ENCODE data around the gene MLLT3. TPM values are rescaled to one million over a fixed set of nuclear protein-coding genes. Genes with fewer than 3 reads are reported as not detected.

MLLT3 gene
- total RNA-seq, 2 donors from 2014 or later = 13.1 to 22.0 TPM

DNA sequence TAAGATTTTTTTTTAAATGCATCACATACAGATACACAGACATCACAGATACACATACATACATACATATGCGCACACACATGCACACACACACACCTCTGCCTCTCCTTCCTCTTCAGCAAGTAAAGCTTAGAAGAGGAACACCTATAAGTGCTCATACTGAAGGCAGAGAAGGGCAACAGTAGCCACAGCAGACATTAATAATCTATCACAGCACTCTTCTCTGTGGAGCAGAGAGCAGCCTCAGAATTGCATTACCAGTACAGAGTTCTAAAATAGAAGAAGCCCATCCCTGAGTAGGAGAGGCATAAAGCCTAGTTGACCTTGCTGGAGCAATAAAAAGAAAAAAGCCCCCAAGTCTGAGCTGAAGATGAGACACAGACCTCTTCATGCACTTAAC is 110.6 kb downstream of the MLLT3 start:
- no peak overlapping the region for H3K27ac ChIP-seq
- intact Hi-C loops (cut with DNase I) = no loop called here
- TF ChIP-seq POLR2AphosphoS5 (IDR thresholded peaks at IDR 0.05) (no peak), POLR2A (IDR thresholded peaks at IDR 0.05) (no peak)
- TF ChIP-seq, protein P1, sequence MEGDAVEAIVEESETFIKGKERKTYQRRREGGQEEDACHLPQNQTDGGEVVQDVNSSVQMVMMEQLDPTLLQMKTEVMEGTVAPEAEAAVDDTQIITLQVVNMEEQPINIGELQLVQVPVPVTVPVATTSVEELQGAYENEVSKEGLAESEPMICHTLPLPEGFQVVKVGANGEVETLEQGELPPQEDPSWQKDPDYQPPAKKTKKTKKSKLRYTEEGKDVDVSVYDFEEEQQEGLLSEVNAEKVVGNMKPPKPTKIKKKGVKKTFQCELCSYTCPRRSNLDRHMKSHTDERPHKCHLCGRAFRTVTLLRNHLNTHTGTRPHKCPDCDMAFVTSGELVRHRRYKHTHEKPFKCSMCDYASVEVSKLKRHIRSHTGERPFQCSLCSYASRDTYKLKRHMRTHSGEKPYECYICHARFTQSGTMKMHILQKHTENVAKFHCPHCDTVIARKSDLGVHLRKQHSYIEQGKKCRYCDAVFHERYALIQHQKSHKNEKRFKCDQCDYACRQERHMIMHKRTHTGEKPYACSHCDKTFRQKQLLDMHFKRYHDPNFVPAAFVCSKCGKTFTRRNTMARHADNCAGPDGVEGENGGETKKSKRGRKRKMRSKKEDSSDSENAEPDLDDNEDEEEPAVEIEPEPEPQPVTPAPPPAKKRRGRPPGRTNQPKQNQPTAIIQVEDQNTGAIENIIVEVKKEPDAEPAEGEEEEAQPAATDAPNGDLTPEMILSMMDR (IDR thresholded peaks at IDR 0.05) = no peak
- no peaks in the 10 kb centered on the region for H3K4me1 ChIP-seq (replicated peaks)
- no peaks in the 10 kb centered on the region for H3K9me3 ChIP-seq
- H3K36me3 ChIP-seq = no peaks in the 10 kb centered on the region
- no peak for DNase-seq (ENCODE audit: low spot score)
- no peak overlapping the region for H3K4me3 ChIP-seq
- no peaks in the 10 kb centered on the region for H3K27me3 ChIP-seq (replicated peaks; ENCODE audit: insufficient read depth)
- WGBS = 95% methylated on average over 1 of the region's 1 CpG

DNA sequence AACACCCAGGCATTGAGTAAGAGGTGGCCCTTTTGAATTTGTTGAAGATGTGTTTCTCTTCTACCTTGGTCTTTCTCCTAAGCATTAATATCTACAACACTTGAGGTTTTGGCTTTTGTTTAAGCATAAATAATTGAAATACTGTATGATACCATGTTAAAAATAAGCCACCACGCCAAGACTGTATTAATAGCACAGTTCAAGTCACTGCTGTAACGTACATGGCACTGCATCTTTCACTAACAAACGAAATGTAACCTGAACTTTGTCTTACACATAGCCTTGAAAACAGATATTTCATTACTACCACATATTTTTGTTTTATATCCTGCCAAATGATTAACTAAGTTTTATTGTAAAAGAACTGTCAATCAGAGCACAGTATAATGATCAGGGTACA is 112.8 kb downstream of the MLLT3 start:
- intact Hi-C loops (cut with DNase I) = loop anchor here (5.0 kb wide), 1 partner anchor 113 kb away; the partner anchor contains the start of gene MLLT3
- Histone ChIP-seq H3K27me3 (replicated peaks; ENCODE audit: insufficient read depth) (no peaks in the 10 kb centered on the region), H3K27ac (no peak overlapping the region), H3K9me3 (no peaks in the 10 kb centered on the region), H3K4me1 (replicated peaks) (no peaks in the 10 kb centered on the region), H3K36me3 (no peaks in the 10 kb centered on the region), H3K4me3 (no peak overlapping the region)
- DNase-seq (ENCODE audit: low spot score) = no peak
- TF ChIP-seq, protein P1 (IDR thresholded peaks at IDR 0.05) = no peak
- no peak for TF ChIP-seq POLR2A (IDR thresholded peaks at IDR 0.05)
- no peak for TF ChIP-seq POLR2AphosphoS5 (IDR thresholded peaks at IDR 0.05)
- WGBS = 79% methylated on average over 3 of the region's 3 CpGs

DNA sequence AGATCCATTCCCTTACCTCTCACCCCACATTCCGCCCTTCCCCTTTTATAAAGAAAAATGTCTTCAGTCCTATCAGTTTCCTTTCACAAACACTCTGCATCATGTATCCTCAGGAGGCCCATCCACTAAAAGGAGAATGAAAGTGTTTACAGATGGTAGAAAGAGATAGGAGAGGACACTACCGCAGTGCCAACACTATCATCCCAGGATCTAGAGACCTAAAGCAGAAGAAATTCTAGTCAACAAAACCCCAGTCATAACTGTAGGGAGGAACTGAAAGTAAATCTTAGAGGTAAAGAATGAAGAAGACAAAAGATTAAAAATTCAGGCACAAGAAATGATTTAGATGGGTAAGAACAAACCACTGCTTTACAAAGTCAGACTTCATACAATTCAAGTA is 114.1 kb downstream of the MLLT3 start:
- no peak for DNase-seq (ENCODE audit: low spot score)
- no peak overlapping the region for H3K27ac ChIP-seq
- H3K27me3 ChIP-seq (replicated peaks; ENCODE audit: insufficient read depth) = no peaks in the 10 kb centered on the region
- H3K4me3 ChIP-seq = no peak overlapping the region
- TF ChIP-seq POLR2AphosphoS5 (IDR thresholded peaks at IDR 0.05) (no peak), POLR2A (IDR thresholded peaks at IDR 0.05) (no peak)
- TF ChIP-seq, protein P1 (IDR thresholded peaks at IDR 0.05) = no peak
- 27% methylated on average over 2 of the region's 2 CpGs for WGBS
- H3K4me1 ChIP-seq (replicated peaks) = no peaks in the 10 kb centered on the region
- intact Hi-C loops (cut with DNase I) = loop anchor here (5.0 kb wide), 1 partner anchor 114 kb away; the partner anchor contains the start of gene MLLT3
- no peaks in the 10 kb centered on the region for H3K9me3 ChIP-seq
- no peaks in the 10 kb centered on the region for H3K36me3 ChIP-seq

DNA sequence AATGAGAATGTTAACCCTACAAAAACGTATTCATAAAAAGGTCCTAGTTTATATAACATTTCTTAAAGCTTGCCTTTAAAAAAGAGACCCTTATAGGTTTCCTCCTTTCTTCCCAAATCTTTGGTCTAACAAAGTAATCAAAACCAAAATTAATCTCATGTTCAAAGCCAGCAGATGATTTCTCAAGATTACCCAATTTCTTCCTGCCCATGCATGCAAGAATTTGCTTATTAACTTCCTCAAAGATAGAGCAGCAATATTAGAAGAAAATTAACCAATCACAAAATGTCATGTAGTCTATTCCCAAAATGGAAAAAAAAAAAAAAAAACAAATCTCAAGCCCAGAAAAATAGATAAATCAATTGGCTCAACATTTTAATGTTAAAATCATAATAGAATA is 114.9 kb downstream of the MLLT3 start:
- H3K9me3 ChIP-seq = no peaks in the 10 kb centered on the region
- no peak for TF ChIP-seq POLR2A (IDR thresholded peaks at IDR 0.05)
- H3K27me3 ChIP-seq (replicated peaks; ENCODE audit: insufficient read depth) = no peaks in the 10 kb centered on the region
- H3K36me3 ChIP-seq = no peaks in the 10 kb centered on the region
- no peak for DNase-seq (ENCODE audit: low spot score)
- H3K27ac ChIP-seq = no peak overlapping the region
- H3K4me1 ChIP-seq (replicated peaks) = no peaks in the 10 kb centered on the region
- H3K4me3 ChIP-seq = no peak overlapping the region
- WGBS = 0% methylated on average over 1 of the region's 1 CpG
- intact Hi-C loops (cut with DNase I) = loop anchor here (5.0 kb wide), 1 partner anchor 115 kb away; the partner anchor contains the start of gene MLLT3

DNA sequence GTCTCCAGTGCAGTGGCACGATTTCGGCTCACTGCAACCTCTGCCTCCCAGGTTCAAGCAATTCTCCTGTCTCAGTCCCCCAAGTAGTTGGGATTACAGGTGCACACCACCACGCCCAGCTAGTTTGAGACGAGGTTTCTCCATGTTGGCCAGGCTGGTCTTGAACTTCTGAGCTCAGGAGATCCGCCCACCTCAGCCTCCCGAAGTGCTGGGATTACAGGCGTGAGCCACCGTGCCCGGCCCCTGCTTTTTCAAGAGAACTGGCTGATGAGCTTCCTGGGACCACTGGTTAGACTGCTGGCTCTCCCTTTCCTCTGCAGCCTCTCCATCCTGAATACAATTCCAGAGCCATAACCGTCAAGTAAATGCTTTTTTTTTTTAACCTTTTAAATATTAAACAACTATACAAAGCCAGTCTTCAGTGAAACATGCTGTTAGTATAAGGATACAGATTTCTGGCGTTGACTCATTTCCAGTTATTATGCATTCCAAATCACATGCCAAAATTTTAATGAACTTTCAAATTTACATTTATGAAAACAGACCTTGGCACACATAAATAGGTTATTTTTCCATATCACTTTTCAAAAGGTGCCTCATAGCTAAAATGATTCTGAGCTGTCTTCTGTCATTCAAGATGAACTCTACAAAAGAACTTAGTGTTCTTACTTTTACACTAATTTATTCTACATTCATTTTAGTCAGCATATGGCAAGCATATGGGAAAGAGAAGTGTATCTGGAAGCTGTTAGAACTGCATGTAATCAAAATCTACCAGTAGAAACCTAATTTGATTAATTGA is 116.0 kb downstream of the MLLT3 start:
- intact Hi-C loops (cut with DNase I) = loop anchor here (5.0 kb wide), 1 partner anchor 116 kb away; the partner anchor contains the start of gene MLLT3
- Histone ChIP-seq H3K27me3 (replicated peaks; ENCODE audit: insufficient read depth) (no peaks in the 10 kb centered on the region), H3K27ac (no peak overlapping the region), H3K36me3 (no peaks in the 10 kb centered on the region), H3K4me3 (no peak overlapping the region), H3K4me1 (replicated peaks) (no peaks in the 10 kb centered on the region), H3K9me3 (no peaks in the 10 kb centered on the region)
- no peak for TF ChIP-seq POLR2A (IDR thresholded peaks at IDR 0.05)
- TF ChIP-seq, protein P1 (IDR thresholded peaks at IDR 0.05) = no peak
- no peak for TF ChIP-seq POLR2AphosphoS5 (IDR thresholded peaks at IDR 0.05)
- 83% methylated on average over 11 of the region's 11 CpGs for WGBS
- DNase-seq (ENCODE audit: low spot score) = no peak

All from prostate gland (tissue), 2 donors.